DOHH2 (cell line): ENCODE data around the gene MBLAC1.

ENCODE experiments used
- H3F3A ChIP-seq: fragments of 200-600 bp; sonication (generic), shearing (Covaris generic); 2 replicates; pipeline ENCODE4 v1.6.0; 2016; ENCODE audit warnings: antibody characterized with exemption, mild to moderate bottlenecking; ENCODE audit not compliant: control insufficient read depth, insufficient read depth
- H3K27ac ChIP-seq: fragments of 200-600 bp; sonication (generic); 2 replicates; pipeline ENCODE4 v1.5.1; 2014; ENCODE audit warnings: low read depth, mild to moderate bottlenecking, low read length, moderate library complexity
- H3K27me3 ChIP-seq: fragments of 200-600 bp; sonication (generic); 2 replicates; pipeline ENCODE4 v1.6.1; 2014; ENCODE audit warnings: mild to moderate bottlenecking, low read length, mixed read lengths; ENCODE audit not compliant: control insufficient read depth
- H3K36me3 ChIP-seq: fragments of 200-600 bp; sonication (generic); 2 replicates; pipeline ENCODE4 v1.6.1; 2014; ENCODE audit warnings: mild to moderate bottlenecking, low read length, moderate library complexity, mixed read lengths; ENCODE audit not compliant: control insufficient read depth
- H3K4me1 ChIP-seq: fragments of 200-600 bp; sonication (generic); 2 replicates; pipeline ENCODE4 v1.6.1; 2014; ENCODE audit warnings: mild to moderate bottlenecking, low read length, mixed read lengths; ENCODE audit not compliant: control insufficient read depth
- H3K4me2 ChIP-seq: fragments of 200-600 bp; sonication (generic); 2 replicates; pipeline ENCODE4 v1.6.0; 2014; ENCODE audit warnings: mild to moderate bottlenecking, low read length, moderate library complexity
- H3K4me3 ChIP-seq: fragments of 200-600 bp; sonication (generic); 2 replicates; pipeline ENCODE4 v1.5.1; 2014; ENCODE audit warnings: mild to moderate bottlenecking, low read length, mixed read lengths
- H3K79me2 ChIP-seq: fragments of 200-600 bp; sonication (generic); 2 replicates; pipeline ENCODE4 v1.6.1; 2014; ENCODE audit warnings: mild to moderate bottlenecking, low read length, mixed read lengths; ENCODE audit not compliant: control insufficient read depth
- H3K9me2 ChIP-seq: fragments of 200-600 bp; sonication (generic); replicated peaks from 2 replicates; pipeline ENCODE4 v1.6.1; 2014; ENCODE audit warnings: mild to moderate bottlenecking, low read length, mixed read lengths; ENCODE audit not compliant: control insufficient read depth
- H3K9me3 ChIP-seq: fragments of 200-600 bp; sonication (generic); 2 replicates; pipeline ENCODE4 v1.6.1; 2014; ENCODE audit warnings: antibody characterized with exemption, low read length, mixed read lengths; ENCODE audit not compliant: control insufficient read depth, insufficient read depth
- H4K20me1 ChIP-seq: fragments of 200-600 bp; sonication (generic); 2 replicates; pipeline ENCODE4 v1.6.0; 2014; ENCODE audit warnings: low read depth, mild to moderate bottlenecking, antibody characterized with exemption, low read length, moderate library complexity; ENCODE audit not compliant: control insufficient read depth, insufficient read depth
- EZH2phosphoT487 ChIP-seq: fragments of 200-600 bp; sonication (generic); IDR thresholded peaks from 2 replicates; pipeline ENCODE4 v1.6.1; 2017; ENCODE audit warnings: borderline replicate concordance, mild to moderate bottlenecking, antibody characterized with exemption, low read length, moderate library complexity, mixed read lengths
- TF ChIP-seq, protein P1 (sequence below): fragments of 200-600 bp; sonication (generic); IDR thresholded peaks from one replicate; pipeline ENCODE4 v1.5.1; 2014; ENCODE audit warnings: antibody characterized with exemption, mild to moderate bottlenecking, low read depth, low read length; ENCODE audit not compliant: poor library complexity, severe bottlenecking

The MBLAC1 gene

DNA sequence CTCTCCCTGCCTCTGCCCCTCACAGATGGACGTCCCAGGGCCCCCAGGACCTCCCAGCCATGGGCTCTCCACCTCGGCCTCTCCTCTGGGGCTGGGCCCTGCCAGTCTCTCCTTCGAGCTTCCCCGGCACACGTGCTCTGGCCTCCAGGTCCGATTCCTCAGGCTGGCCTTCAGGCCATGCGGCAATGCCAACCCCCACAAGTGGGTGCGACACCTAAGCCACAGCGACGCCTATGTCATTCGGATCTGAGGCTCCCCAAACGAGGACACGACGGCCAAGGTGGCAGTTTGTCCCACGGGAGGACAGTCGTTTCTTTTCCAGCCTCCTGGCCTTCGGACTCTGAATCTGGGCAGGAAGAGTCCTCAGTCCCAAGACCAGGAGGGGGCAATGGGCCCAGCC is 20.1 kb upstream of the MBLAC1 start:
- H4K20me1 ChIP-seq = no peaks in the 10 kb centered on the region
- H3K79me2 ChIP-seq = peaks cover 14% of the 10 kb centered on the region
- no peak overlapping the region for H3K4me2 ChIP-seq
- peaks cover 16% of the 10 kb centered on the region for H3K4me1 ChIP-seq
- H3F3A ChIP-seq = no peaks in the 10 kb centered on the region
- peaks cover 73% of the 10 kb centered on the region for H3K36me3 ChIP-seq
- TF ChIP-seq, protein P1, sequence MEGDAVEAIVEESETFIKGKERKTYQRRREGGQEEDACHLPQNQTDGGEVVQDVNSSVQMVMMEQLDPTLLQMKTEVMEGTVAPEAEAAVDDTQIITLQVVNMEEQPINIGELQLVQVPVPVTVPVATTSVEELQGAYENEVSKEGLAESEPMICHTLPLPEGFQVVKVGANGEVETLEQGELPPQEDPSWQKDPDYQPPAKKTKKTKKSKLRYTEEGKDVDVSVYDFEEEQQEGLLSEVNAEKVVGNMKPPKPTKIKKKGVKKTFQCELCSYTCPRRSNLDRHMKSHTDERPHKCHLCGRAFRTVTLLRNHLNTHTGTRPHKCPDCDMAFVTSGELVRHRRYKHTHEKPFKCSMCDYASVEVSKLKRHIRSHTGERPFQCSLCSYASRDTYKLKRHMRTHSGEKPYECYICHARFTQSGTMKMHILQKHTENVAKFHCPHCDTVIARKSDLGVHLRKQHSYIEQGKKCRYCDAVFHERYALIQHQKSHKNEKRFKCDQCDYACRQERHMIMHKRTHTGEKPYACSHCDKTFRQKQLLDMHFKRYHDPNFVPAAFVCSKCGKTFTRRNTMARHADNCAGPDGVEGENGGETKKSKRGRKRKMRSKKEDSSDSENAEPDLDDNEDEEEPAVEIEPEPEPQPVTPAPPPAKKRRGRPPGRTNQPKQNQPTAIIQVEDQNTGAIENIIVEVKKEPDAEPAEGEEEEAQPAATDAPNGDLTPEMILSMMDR = no peak
- TF ChIP-seq EZH2phosphoT487 = no peak
- H3K4me3 ChIP-seq = no peak overlapping the region
- H3K9me2 ChIP-seq = no peaks in the 10 kb centered on the region
- H3K27me3 ChIP-seq = no peaks in the 10 kb centered on the region
- H3K9me3 ChIP-seq = no peaks in the 10 kb centered on the region
- no peak overlapping the region for H3K27ac ChIP-seq

DNA sequence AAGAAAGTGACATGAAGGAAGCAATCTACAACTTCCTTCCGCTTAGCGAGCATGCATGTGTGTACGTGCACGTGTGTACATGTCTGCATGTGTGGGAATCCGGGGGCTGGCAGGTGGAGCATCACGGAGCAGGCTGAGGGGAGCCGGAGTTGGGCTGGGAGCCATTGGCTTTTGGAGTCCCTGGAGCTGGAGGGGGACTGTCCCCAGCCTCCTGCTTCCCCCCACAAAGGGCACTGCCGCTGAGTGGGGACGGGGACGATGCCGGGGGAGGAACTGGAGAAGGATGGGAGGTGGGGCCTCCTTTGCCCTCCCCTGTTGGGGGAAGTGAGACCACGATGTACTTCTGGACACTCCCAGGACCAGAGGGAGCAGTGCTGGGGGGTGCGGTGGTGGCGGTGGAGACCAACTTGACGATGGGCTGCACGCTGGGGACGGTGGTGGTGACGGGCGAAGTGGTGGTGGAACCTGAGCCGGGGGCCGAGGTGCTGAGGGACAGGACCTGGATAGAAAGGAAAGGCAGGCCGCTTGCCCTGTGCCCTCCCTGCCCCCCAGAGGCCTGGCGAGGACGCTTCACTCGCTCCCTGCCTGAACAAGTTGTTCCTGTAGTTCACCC is 19.5 kb upstream of the MBLAC1 start:
- H3K27me3 ChIP-seq = no peaks in the 10 kb centered on the region
- peaks cover 11% of the 10 kb centered on the region for H3K79me2 ChIP-seq
- no peaks in the 10 kb centered on the region for H4K20me1 ChIP-seq
- H3K27ac ChIP-seq = no peak overlapping the region
- H3K9me2 ChIP-seq = no peaks in the 10 kb centered on the region
- TF ChIP-seq EZH2phosphoT487 = no peak
- TF ChIP-seq, protein P1 = no peak
- no peaks in the 10 kb centered on the region for H3K9me3 ChIP-seq
- no peak overlapping the region for H3K4me3 ChIP-seq
- peaks cover 20% of the 10 kb centered on the region for H3K4me1 ChIP-seq
- no peak overlapping the region for H3K4me2 ChIP-seq
- H3K36me3 ChIP-seq = peaks cover 79% of the 10 kb centered on the region
- H3F3A ChIP-seq = no peaks in the 10 kb centered on the region

DNA sequence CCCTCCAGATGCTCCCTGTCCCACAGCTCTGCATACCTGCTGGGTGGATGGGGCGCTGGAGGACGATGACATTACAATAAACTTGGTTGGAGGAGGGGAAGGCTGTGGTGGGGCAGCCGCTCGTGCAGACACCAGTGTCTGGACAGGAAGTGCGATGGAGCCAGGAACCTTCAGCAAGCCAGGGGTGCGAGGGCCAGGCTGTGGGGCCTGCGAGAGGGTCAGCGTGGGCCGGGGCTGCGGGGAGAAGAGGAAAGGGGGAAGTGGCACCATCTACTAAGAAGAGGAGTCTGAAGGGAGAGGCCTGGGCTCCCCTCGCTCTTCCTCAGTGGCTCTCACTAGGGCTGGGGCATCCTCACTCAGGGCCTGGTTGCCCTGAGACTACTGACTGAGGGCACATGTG is 18.9 kb upstream of the MBLAC1 start:
- Histone ChIP-seq H3K9me3 (no peaks in the 10 kb centered on the region), H3K9me2 (no peaks in the 10 kb centered on the region), H3F3A (no peaks in the 10 kb centered on the region), H3K4me2 (no peak overlapping the region), H3K4me1 (peaks cover 15% of the 10 kb centered on the region), H4K20me1 (no peaks in the 10 kb centered on the region), H3K79me2 (peaks cover 4% of the 10 kb centered on the region), H3K27ac (no peak overlapping the region), H3K27me3 (no peaks in the 10 kb centered on the region), H3K4me3 (no peak overlapping the region), H3K36me3 (peaks cover 83% of the 10 kb centered on the region)
- no peak for TF ChIP-seq EZH2phosphoT487
- TF ChIP-seq, protein P1 = no peak
